ENCODE results near the gene ATF7IP. TPM values are rescaled to one million over a fixed set of nuclear protein-coding genes. Genes with fewer than 3 reads are reported as not detected.
"Not testable (repeated sequence)": the region's sequence is repeated elsewhere in the genome, so short reads cannot be mapped to it uniquely, and the experiment has no call there.

The ATF7IP gene
- total RNA-seq, 1 donor from 2014 or later = 212 TPM

DNA sequence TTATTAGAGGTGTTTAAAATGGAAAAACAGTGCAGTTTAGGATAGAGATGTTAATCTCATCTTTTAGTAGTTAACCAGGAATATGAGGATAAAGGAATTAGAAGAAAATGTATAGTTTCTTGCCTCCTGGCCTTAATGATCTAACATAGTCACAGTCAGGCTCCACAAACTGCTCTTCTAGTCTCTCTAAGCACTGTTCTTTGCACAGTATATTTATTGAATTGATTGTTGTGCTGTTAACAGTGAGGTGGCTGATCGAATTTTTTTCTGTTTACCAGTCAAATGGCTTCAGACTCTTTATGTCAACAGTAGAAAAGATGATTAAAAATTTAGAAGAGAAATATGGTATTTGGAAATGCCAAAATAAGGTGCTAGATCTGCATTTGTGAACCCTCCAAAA is 37.8 kb downstream of the ATF7IP start:
- Mint-ChIP-seq H3K9me3 (peaks cover 9% of the 10 kb centered on the region), H3K36me3 (ENCODE audit: low read depth) (peaks cover 31% of the 10 kb centered on the region), H3K27me3 (ENCODE audit: low read depth) (no peaks in the 10 kb centered on the region), H3K27ac (ENCODE audit: unreplicated experiment) (no peak overlapping the region), H3K4me3 (peak overlapping the region; percentile 23), H3K4me1 (peaks cover 52% of the 10 kb centered on the region)
- DNase-seq (ENCODE audit: low read depth, low spot score) = no peak
- TF ChIP-seq, protein P1, sequence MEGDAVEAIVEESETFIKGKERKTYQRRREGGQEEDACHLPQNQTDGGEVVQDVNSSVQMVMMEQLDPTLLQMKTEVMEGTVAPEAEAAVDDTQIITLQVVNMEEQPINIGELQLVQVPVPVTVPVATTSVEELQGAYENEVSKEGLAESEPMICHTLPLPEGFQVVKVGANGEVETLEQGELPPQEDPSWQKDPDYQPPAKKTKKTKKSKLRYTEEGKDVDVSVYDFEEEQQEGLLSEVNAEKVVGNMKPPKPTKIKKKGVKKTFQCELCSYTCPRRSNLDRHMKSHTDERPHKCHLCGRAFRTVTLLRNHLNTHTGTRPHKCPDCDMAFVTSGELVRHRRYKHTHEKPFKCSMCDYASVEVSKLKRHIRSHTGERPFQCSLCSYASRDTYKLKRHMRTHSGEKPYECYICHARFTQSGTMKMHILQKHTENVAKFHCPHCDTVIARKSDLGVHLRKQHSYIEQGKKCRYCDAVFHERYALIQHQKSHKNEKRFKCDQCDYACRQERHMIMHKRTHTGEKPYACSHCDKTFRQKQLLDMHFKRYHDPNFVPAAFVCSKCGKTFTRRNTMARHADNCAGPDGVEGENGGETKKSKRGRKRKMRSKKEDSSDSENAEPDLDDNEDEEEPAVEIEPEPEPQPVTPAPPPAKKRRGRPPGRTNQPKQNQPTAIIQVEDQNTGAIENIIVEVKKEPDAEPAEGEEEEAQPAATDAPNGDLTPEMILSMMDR (conservative IDR thresholded peaks at IDR 0.05) = no peak

DNA sequence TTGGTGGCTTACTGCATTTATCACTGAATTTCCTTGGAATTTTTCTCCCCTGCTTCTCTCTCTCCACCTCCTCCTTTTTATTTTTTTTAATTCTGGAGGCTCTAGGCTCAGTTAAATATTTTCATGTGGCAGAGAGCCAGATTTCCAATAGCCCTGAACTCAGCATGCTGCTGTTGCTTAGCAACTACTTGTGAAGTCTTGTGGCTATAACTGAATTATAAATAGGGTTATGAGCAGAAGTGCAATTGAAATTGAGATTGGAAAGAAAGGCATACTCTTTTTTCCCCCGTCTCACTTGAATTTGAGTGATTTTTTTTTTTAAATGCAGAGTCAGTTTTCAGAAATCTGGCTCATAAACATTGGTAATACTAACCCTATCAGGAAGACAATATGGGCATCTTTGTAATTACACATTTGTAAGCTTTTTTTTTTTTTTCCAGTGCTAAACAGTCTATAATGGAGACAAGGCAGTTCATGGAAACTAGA is 38.3 kb downstream of the ATF7IP start:
- DNase-seq (ENCODE audit: low read depth, low spot score) = no peak
- Mint-ChIP-seq H3K9me3 (peaks cover 10% of the 10 kb centered on the region), H3K27ac (ENCODE audit: unreplicated experiment) (no peak overlapping the region), H3K4me3 (peak overlapping the region; percentile 50), H3K4me1 (peaks cover 54% of the 10 kb centered on the region), H3K36me3 (ENCODE audit: low read depth) (peaks cover 32% of the 10 kb centered on the region), H3K27me3 (ENCODE audit: low read depth) (no peaks in the 10 kb centered on the region)
- TF ChIP-seq, protein P1 (conservative IDR thresholded peaks at IDR 0.05) = no peak

DNA sequence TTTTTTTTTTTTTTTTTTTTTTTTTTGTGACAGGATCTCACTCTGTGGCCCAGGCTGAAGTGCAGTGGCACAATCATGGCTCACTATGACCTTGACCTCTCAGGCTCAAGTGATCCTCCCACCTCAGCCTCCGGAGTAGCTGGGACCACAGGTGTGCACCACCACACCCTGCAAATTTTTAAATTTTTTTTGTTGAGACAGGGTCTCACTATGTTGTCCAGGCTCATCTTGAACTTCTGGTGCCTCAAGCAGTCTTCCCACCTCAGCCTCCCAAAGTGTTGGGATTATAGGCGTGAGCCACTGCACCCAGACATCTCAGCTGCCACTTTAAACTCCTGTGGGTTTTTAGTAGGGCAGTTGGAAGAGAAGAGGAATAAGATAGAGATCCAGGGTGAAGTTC is 39.9 kb downstream of the ATF7IP start:
- DNase-seq (ENCODE audit: low read depth, low spot score); H3K27ac Mint-ChIP-seq (ENCODE audit: unreplicated experiment); H3K27me3 Mint-ChIP-seq (ENCODE audit: low read depth); H3K4me3 Mint-ChIP-seq: not testable (repeated sequence)
- Mint-ChIP-seq H3K9me3 (peaks cover 12% of the 10 kb centered on the region), H3K36me3 (ENCODE audit: low read depth) (peaks cover 33% of the 10 kb centered on the region), H3K4me1 (peaks cover 47% of the 10 kb centered on the region)

DNA sequence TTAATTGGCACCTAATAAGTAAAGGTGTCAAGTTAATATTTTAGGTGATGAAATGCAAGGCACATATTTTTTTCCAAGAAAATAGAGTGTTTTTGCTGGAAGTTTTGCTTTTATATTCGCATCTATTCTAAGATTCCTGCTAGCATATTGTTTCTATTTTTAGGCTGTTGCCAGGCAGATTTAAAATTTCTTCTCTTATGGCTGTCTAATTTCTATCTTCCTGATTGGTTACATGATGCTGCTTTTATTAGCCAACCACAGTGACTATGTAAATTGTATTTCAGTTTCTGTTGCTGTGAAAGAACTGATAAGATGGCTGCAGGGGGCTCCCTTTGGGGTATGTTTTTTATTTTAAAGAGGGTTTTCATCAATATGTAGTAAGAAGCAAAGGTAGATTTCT is 42.7 kb downstream of the ATF7IP start:
- DNase-seq (ENCODE audit: low read depth, low spot score) = no peak
- no peaks in the 10 kb centered on the region for H3K27me3 Mint-ChIP-seq (ENCODE audit: low read depth)
- no peak overlapping the region for H3K4me3 Mint-ChIP-seq
- H3K9me3 Mint-ChIP-seq = peaks cover 16% of the 10 kb centered on the region
- peaks cover 35% of the 10 kb centered on the region for H3K4me1 Mint-ChIP-seq
- H3K36me3 Mint-ChIP-seq (ENCODE audit: low read depth) = peaks cover 36% of the 10 kb centered on the region
- TF ChIP-seq, protein P1 (conservative IDR thresholded peaks at IDR 0.05) = no peak
- H3K27ac Mint-ChIP-seq (ENCODE audit: unreplicated experiment) = no peak overlapping the region

DNA sequence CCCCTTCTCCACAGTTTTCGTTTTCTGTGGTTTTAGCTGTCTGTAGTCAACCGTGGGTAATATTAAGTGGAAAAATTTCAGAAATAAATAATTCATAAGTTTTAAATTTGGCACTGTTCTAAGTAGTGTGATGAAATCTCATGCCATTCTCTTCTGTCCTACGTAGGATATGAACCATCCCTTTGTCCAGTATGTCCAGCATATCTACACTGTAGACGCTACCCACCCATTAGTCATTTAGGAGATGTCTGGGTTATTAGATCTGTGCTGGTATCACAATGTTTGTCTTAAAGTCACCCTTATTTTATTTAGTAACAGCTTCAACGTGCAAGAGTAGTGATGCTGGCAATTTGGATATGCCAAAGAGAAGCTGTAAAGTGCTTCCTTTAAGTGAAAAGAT is 44.7 kb downstream of the ATF7IP start:
- peaks cover 33% of the 10 kb centered on the region for H3K36me3 Mint-ChIP-seq (ENCODE audit: low read depth)
- peak overlapping the region; percentile 16 for H3K4me3 Mint-ChIP-seq
- peaks cover 14% of the 10 kb centered on the region for H3K9me3 Mint-ChIP-seq
- peaks cover 27% of the 10 kb centered on the region for H3K4me1 Mint-ChIP-seq
- no peaks in the 10 kb centered on the region for H3K27me3 Mint-ChIP-seq (ENCODE audit: low read depth)
- TF ChIP-seq, protein P1 (conservative IDR thresholded peaks at IDR 0.05) = no peak
- DNase-seq (ENCODE audit: low read depth, low spot score) = no peak
- no peak overlapping the region for H3K27ac Mint-ChIP-seq (ENCODE audit: unreplicated experiment)

DNA sequence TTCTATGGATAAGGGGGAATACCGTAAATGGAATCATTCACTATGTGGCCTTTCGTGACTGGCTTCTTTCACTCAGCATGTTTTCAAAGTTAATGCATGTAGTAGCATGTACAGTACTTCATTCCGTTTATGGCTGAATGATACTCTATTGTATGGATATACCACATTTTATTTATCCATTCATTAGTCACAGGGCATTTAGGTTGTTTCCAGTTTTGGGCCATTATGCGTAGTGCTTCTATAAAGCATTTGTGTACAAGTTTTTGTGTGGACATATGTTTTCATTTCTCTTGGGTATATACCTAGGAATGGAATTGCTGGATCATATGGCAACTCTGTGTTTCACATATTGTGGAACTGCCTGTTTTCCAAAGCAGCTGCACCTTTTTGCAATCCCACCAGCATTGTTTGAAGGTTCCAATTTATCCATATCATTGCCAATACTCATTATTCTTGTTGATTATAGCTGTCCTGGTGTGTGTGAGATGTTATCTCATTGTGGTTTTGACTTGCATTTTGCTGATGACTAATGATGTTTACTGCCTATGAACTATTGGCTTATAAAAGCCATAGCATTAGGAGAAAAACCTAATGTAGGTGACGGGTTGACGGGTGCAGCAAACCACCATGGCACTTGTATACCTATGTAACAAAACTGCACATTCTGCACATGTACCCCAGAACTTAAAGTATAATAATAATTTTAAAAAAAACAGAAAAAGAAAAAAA is 45.5 kb downstream of the ATF7IP start:
- DNase-seq (ENCODE audit: low read depth, low spot score) = no peak
- Mint-ChIP-seq H3K4me1 (peaks cover 28% of the 10 kb centered on the region), H3K36me3 (ENCODE audit: low read depth) (peaks cover 30% of the 10 kb centered on the region), H3K27ac (ENCODE audit: unreplicated experiment) (no peak overlapping the region), H3K4me3 (no peak overlapping the region), H3K27me3 (ENCODE audit: low read depth) (no peaks in the 10 kb centered on the region), H3K9me3 (peaks cover 14% of the 10 kb centered on the region)
- TF ChIP-seq, protein P1 (conservative IDR thresholded peaks at IDR 0.05) = no peak
